ENCODE data around the gene TH.

Gene TH

DNA sequence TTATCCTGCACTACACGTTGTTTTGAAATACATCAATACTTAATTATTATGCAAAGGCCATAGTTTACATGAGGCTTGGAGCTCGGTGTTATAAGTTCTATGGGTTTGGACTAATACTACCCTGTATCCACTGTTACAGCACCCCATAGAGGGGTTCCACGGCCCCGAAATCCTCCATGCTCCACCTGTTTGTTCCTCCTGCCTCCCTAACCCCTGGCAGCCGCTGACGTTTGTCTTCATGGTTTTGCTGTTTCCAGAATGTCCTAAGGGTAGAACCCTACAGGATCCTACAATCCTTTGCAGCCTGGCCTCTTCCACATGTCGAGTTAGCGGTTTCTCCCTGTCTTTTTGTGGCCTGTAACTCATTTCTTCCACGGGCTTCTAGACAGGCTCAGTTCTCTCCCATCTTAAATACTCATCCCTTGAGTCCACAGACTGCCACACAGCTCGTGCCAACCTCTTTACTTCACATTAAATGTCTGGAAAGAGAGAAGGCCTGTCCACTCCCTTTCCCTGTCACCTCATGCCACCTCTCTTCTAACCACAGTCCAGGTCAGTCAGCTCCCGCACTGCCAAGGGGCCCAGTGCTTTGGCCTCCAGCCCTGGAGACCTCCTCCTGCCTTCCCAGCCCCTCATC, 42.4 kb upstream of the TH start:
- Histone ChIP-seq H3K9me3 (no peaks in the 10 kb centered on the region), H3K27me3 (no peaks in the 10 kb centered on the region), H3K4me1 (no peaks in the 10 kb centered on the region), H3K36me3 (no peaks in the 10 kb centered on the region), H3K4me3 (ENCODE audit: low read depth, low read length) (no peak overlapping the region)
- TF ChIP-seq, protein P1, sequence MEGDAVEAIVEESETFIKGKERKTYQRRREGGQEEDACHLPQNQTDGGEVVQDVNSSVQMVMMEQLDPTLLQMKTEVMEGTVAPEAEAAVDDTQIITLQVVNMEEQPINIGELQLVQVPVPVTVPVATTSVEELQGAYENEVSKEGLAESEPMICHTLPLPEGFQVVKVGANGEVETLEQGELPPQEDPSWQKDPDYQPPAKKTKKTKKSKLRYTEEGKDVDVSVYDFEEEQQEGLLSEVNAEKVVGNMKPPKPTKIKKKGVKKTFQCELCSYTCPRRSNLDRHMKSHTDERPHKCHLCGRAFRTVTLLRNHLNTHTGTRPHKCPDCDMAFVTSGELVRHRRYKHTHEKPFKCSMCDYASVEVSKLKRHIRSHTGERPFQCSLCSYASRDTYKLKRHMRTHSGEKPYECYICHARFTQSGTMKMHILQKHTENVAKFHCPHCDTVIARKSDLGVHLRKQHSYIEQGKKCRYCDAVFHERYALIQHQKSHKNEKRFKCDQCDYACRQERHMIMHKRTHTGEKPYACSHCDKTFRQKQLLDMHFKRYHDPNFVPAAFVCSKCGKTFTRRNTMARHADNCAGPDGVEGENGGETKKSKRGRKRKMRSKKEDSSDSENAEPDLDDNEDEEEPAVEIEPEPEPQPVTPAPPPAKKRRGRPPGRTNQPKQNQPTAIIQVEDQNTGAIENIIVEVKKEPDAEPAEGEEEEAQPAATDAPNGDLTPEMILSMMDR (IDR thresholded peaks at IDR 0.05; ENCODE audit: low read depth, low read length), result no peak
- no peak for DNase-seq

DNA sequence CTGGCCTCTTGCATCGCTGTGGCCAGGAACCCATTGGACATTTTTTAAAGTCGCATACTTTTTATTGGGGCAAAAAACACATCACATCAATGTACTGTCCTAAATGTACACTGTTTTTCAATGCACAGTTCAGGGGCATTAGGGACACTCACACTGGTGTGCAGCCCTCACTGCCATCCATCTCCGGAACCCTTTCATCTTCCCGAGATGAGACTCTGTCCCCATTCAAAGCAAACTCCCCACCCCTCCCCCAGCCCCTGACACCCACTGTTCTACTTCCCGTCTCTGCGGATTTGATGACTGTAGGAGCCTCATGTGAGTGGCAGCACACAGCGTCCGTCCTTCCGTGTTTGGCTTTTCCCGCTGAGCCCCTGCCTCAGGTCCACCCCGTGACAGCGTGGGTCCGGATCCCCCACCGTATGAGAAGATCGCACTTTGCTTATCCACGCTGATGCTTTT, 41.8 kb upstream of the TH start:
- no peaks in the 10 kb centered on the region for H3K36me3 ChIP-seq
- H3K4me3 ChIP-seq (ENCODE audit: low read depth, low read length), result no peak overlapping the region
- TF ChIP-seq, protein P1 (IDR thresholded peaks at IDR 0.05; ENCODE audit: low read depth, low read length), result no peak
- H3K9me3 ChIP-seq, result no peaks in the 10 kb centered on the region
- H3K4me1 ChIP-seq, result no peaks in the 10 kb centered on the region
- no peaks in the 10 kb centered on the region for H3K27me3 ChIP-seq
- no peak for DNase-seq

DNA sequence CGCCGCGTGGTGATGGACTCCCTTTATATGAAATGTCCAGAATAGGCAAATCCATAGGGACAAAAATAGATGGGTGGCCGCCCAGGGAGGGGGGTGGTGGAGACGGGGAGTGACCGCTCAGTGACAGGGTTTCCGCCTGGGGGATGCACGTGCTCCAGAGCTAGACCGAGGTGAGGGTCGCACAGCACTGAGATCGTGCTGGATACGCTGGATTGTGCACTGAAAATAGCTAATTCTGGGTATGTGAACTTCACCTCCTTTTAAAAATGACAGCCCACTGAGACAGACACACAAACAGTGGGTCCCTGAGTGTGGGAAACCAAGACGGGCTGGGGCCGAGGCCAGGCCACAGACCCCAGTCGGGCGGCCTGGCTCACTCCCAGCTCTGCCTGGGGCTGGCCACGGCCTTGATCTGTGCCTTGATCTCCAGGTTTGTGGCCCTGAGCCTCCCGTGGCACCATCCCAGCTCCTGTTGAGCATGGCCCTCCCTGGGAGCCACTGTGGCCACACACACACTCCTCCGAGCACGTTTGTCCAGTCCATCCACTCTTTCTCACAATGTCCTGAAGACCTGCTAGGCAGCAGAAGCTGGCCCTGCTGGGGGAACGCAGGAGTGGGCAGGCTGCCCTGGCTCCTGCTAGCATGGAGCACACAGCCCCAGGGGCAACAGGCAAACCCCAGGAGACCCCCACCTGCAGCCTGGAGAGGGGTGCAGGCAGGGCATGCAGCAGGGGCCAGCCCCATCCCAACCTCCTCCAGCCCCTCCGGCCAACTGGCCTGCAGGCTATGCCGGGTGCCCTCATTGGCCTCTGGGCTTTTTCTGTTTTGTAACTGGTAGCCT, 41.0 kb upstream of the TH start:
- no peaks in the 10 kb centered on the region for H3K4me1 ChIP-seq
- no peak for DNase-seq
- no peak overlapping the region for H3K4me3 ChIP-seq (ENCODE audit: low read depth, low read length)
- TF ChIP-seq, protein P1 (IDR thresholded peaks at IDR 0.05; ENCODE audit: low read depth, low read length), result no peak
- H3K36me3 ChIP-seq, result no peaks in the 10 kb centered on the region
- no peaks in the 10 kb centered on the region for H3K27me3 ChIP-seq
- no peaks in the 10 kb centered on the region for H3K9me3 ChIP-seq

DNA sequence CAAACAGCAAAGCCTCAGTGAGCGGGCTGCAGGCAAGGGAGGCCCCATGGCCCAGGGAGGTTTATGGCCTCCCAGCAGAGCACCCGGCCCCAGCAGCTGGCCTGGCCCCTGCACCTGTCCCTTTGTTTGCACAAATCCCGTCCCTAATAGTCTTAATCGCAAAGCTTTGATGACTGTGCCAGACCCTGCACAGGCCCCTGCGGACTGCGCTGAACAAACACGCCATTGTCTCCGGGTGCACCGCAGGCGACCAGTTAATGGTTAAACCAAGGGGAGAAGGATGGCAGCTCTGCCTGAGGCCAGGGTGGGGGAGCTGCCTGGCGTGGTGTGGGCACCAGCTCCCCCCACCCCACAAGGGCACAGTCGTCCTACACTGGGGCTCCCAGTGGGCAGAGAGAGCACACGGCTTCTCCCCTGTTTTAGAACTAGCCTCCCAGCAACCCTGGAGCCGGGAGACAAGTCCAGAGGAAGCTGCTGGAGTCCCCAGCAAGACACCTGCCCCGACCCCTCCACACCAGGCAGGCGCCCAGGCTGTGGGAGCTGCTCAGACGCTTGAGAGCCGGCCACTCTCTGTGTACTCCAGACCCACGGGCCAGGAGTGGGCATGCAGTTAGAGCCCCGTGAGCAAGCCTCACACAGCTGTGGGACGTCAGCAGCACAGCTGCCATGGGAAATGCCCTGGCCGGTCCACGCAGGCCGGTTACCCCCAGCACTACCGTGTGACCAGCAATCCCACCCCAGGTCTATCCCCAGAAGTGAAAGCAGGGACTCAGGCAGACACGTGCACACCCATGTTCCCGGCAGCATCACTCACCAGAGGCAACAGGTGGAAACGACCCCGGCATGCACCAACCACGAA, 39.7 kb upstream of the TH start:
- H3K4me3 ChIP-seq (ENCODE audit: low read depth, low read length), result no peak overlapping the region
- no peak for DNase-seq
- H3K4me1 ChIP-seq, result no peaks in the 10 kb centered on the region
- TF ChIP-seq, protein P1 (IDR thresholded peaks at IDR 0.05; ENCODE audit: low read depth, low read length), result no peak
- no peaks in the 10 kb centered on the region for H3K9me3 ChIP-seq
- H3K27me3 ChIP-seq, result no peaks in the 10 kb centered on the region
- H3K36me3 ChIP-seq, result no peaks in the 10 kb centered on the region

DNA sequence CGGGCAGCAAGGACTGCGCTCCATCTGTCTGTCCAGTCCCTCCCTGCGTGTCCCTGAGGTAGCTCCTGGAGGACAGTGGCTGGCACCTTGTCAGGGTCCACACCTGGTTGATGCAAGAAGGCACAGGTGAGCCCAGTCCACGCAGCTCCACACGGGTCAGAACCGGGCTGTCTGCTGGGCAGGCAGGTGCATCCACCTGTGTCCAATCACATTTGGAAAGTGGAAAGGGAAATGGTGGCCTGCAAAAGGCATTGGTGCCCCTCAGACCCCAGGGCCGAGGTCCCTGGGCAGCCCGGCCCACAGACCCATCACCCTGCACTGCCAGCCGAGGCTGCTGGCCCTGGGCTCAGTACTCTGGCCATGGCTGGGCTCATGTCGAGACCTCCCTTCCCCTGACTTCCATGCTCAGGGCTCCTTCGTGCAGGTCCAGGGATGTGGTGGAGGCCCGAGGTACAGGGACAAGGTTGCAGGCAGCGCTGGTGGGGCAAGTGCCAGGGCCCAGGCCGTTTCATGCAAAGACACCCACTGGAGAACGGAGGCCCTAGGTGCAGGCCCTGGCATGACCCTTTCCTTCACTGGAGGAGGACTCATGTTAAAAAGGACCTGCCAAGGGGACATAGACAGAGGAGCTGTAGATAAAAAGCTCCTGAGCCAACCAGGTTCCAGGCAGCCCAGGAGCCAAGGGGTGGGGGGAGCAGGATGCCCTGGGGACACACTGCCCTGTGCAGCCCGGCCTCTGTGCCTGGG, 38.9 kb upstream of the TH start:
- Histone ChIP-seq H3K4me3 (ENCODE audit: low read depth, low read length) (no peak overlapping the region), H3K27me3 (no peaks in the 10 kb centered on the region), H3K4me1 (no peaks in the 10 kb centered on the region), H3K9me3 (no peaks in the 10 kb centered on the region), H3K36me3 (no peaks in the 10 kb centered on the region)
- TF ChIP-seq, protein P1 (IDR thresholded peaks at IDR 0.05; ENCODE audit: low read depth, low read length), result no peak
- no peak for DNase-seq
